EL (cell line): ENCODE results near the gene COL27A1.
A peak's percentile ranks its signal among the peaks of the same experiment; 100 is the strongest.

ENCODE experiments used
- DNase-seq: peaks from one replicate; pipeline ENCODE4 v3.0.0-alpha.2; 2016

COL27A1 gene

GRCh38 chr9:114289571-114290481, 134.5 kb downstream of the COL27A1 start:
- DNase-seq, result no peak

- no peak for DNase-seq
Measured at GRCh38 chr9:114290561-114290986, 135.2 kb downstream of the COL27A1 start.

GRCh38 chr9:114291064-114291474, 135.7 kb downstream of the COL27A1 start:
- peak; percentile 76 for DNase-seq

GRCh38 chr9:114291886-114292590, 136.7 kb downstream of the COL27A1 start:
- DNase-seq, result no peak

- DNase-seq, result no peak
Measured at GRCh38 chr9:114294664-114295063, 139.3 kb downstream of the COL27A1 start.

GRCh38 chr9:114296338-114296737, 141.0 kb downstream of the COL27A1 start:
- no peak for DNase-seq

GRCh38 chr9:114299286-114300152, 144.2 kb downstream of the COL27A1 start:
- DNase-seq, result no peak

- DNase-seq, result no peak
Measured at GRCh38 chr9:114300153-114300845, 145.0 kb downstream of the COL27A1 start.

DNA sequence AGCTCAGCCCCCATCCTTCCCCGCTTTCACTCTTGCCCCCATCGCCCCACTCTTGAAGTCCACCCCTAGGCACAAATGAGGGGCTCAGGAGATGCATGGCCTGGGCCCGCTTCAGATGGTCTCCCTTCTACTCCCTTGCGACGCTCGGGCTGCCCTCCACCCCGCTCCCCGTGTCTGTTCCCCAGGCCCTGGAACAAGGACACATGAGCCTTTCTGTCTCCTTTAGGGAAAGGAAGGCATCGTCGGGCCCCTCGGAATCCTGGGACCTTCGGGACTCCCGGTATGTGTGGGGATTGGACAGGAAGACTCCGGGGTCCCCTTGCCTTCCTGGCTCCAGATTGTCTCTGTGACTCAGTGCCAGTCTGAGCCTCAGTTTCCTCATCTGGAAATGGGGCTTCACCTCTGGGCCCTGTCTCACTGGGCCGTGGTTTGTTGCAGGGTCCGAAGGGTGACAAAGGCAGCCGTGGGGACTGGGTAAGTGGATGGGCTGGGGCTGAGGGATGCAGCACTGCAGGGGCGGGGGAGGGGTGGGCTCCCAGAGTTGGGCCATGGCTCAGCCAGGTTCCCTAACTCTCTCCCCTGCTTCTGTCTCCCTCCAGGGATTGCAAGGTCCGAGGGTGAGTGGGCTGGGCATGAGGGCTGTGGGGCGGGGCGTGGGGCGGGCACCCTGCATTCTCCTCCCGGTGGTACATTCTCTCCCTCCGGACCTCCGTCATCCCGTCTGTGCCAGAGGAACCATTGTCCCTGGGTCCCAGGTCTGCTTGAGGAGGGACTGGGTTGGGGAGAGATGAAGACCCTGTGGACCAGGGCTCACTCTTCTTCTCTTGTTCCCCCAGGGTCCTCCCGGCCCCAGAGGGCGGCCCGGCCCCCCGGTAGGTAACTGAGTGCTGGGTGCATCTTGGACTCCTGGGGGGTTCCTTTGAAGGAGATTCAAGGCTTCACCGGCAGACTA, 145.8 kb downstream of the COL27A1 start:
- DNase-seq, result no peak

DNA sequence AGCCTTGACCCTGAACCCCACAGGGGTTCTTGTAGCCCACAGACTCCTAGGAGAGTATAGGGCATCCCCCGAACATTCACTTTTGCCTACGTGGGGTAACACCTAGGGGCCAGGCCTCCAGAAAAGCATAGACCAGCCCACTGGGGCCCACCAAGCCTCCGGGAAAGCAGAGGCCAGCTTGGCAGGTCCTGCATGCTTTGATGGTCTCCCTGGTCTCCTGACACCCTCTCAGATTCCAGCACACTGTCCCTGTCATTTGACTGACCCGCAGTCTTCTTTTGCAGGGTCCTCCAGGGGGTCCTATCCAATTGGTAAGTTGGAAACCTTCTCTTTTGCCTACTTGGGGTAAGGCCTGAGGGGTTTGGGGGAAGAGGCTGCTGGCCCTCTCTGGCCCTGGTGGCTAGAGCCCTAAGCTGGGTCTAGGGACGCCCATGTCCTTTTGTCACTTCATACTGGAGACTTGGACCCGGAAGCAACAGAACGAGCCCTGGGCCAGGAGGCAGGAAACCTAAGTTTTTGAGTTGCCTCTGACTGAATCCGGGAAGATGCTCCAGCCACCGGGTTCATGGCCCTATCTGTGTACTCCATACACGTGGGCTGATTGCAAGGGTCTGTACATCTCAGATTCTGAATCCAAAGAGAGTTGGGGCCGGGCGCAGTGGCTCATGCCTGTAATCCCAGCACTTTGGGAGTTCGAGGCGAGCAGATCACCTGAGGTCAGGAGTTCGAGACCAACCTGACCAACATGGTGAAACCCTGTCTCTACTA, 146.6 kb downstream of the COL27A1 start:
- DNase-seq, result no peak

DNA sequence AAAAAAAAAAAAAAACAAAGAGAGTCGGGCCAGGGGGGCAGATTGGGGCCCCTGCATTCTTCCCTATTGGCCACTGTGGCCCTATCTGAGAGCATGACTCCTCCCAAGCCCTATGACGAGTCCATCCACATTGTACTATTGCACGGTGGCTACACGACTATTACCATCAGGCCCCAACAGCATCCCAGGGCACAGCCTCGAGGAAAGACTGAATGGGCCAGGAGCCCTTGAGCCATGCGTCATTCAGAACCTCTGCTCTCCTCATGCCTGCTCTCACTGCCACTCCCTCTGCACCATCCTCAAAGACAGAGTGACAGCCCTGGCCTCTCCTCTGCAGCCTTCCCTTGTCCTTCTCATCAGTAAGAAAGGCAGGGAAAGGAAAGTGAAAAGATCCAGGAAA, 147.4 kb downstream of the COL27A1 start:
- no peak for DNase-seq

DNA sequence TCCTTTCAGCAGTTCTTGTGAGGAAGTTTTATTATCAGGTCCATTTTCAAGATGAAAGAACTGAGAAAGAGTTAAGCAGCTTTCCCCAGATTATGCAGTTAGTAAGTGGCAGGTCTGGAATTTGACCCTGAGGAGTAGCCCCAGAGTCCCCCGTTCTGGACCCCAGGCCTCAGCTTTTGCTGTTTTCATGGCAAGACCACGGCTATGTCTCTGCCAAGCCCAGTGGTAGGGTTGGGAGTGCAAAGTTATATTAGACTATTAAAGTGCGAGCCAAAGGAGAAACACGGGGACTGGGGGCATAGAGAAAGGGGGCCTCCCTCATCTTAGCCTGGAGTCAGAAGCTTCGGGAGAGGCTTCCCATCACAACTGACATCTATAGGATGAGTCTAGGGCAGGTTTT, 148.2 kb downstream of the COL27A1 start:
- DNase-seq, result no peak

DNA sequence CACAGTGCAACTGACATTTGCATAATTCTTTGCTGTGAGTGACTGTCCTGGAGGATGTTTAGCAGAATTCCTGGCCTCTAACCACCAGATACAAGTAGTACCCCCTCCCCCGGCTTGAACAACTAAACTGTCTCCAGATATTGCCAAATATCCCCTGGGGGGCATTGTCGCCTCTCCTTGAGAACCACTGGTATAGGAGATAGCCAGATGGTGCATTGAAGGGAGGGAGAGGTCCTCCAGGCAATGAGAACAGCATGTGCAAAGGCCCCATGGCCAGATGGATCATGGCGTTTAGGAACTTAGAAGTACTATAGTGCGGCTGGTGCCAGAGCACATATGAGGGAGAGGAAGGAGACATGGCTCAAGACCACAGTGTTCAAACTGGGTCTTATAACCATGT, 148.6 kb downstream of the COL27A1 start:
- DNase-seq, result no peak

GRCh38 chr9:114304416-114305188, 149.3 kb downstream of the COL27A1 start:
- DNase-seq, result no peak

- no peak for DNase-seq
Measured at GRCh38 chr9:114307899-114308267, 152.5 kb downstream of the COL27A1 start.

GRCh38 chr9:114308361-114308950, 153.1 kb downstream of the COL27A1 start:
- DNase-seq, result no peak

GRCh38 chr9:114309096-114309495, 153.8 kb downstream of the COL27A1 start:
- no peak for DNase-seq

DNA sequence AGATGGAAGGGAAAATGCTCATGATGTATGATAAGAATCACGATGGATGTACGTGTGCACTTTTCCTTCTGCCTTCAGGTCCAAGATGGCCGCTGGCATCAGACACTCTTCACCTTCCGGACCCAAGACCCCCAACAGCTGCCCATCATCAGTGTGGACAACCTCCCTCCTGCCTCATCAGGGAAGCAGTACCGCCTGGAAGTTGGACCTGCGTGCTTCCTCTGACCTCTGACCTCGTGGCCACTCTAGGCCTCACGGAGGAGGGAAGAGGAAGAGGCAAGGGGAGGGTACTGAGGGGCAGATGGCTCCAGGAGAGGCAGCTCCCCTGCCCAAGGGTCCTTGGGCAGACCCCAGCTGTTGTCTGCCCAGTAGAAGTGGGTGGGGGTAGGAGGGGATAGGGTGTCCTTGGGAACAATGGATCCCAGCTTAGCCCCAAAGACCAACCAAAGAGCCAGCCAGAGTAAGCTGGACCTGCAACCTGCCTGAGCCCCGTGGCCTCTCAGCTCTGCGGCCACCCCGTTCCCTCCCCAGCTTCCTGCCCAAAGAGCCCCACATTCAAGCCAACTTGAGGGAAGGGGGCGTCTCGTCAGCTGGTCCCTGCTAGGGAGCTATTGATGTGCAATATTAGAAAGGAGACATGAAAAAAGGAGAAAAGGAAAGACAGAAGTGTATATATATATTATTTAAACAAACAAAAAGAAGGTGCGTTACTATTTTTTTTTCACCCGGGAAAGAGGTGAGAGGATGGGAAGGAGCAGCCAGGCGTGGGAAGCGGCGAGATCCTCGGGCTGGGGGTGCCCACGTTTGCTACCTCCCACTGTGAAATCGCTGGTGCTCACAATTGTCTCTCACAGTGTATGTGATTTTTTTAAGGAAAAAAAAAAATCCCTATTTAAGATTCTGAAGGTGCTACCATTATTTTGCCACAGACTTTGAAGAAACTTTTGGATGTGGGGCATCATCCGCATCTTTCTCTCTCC, 155.4 kb downstream of the COL27A1 start:
- no peak for DNase-seq
